Thoracic aorta (tissue), 2 donors: Measurements from ENCODE around the gene CFAP44. TPM values are rescaled to one million over a fixed set of nuclear protein-coding genes. Genes with fewer than 3 reads are reported as not detected.

Experiments
- ATAC-seq: fragments of 150-250 bp; one replicate; pipeline ENCODE4 v1.8.0; 2017; ENCODE audit warnings: low read depth; ENCODE audit not compliant: insufficient number of reproducible peaks, low FRiP score
- DNase-seq: peaks from one replicate; pipeline ENCODE4 v3.0.0-alpha.2; 2020; ENCODE audit warnings: low spot score
- H3K27ac ChIP-seq, 2 donors: fragments of 200-600 bp; sonication (generic); 1 replicate in 1 of 2; 2 replicates in 1 of 2; pipeline ENCODE4 v1.5.1; 2016; ENCODE audit warnings: mild to moderate bottlenecking in 2 of 2, moderate library complexity in 2 of 2
- H3K27me3 ChIP-seq: fragments of 200-600 bp; sonication (generic); replicated peaks from 2 replicates; pipeline ENCODE4 v1.6.0; 2016; ENCODE audit warnings: mild to moderate bottlenecking; ENCODE audit not compliant: insufficient read depth
- H3K36me3 ChIP-seq: fragments of 200-600 bp; sonication (generic); one replicate; pipeline ENCODE4 v1.5.1; 2016
- H3K4me1 ChIP-seq, 2 donors: fragments of 200-600 bp; sonication (generic); 1 replicate in 1 of 2; 2 replicates in 1 of 2; pipeline versions ENCODE4 v1.5.1 to v1.6.0; 2016; ENCODE audit warnings: low read depth in 2 of 2, mild to moderate bottlenecking in 1 of 2; ENCODE audit not compliant: control insufficient read depth in 1 of 2
- H3K4me3 ChIP-seq: fragments of 200-600 bp; sonication (generic); 2 replicates; pipeline ENCODE4 v1.5.1; 2016; ENCODE audit warnings: mild to moderate bottlenecking
- H3K9me3 ChIP-seq: fragments of 200-600 bp; sonication (generic); 2 replicates; pipeline ENCODE4 v1.5.1; 2016
- CTCF ChIP-seq: fragments of 200-600 bp; sonication (generic); IDR thresholded peaks from one replicate; pipeline ENCODE4 v1.5.1; 2019; ENCODE audit warnings: antibody characterized with exemption
- total RNA-seq, 2 donors: library from RNA; depleted of rRNA; stranded (reverse); fragments of >200 nt; gene quantifications; one replicate each; pipeline versions ENCODE4 v1.1.0 to v1.2.3, GENCODE V29; 2016

Gene CFAP44
- total RNA-seq, 2 donors from 2014 or later: 7.3 to 9.9 TPM

- no peaks in the 10 kb centered on the region for H3K4me1 ChIP-seq
- DNase-seq: no peak
- no peak overlapping the region for H3K4me3 ChIP-seq
- ATAC-seq: no peak
- H3K27me3 ChIP-seq: no peaks in the 10 kb centered on the region
- H3K36me3 ChIP-seq: no peaks in the 10 kb centered on the region
- no peak for TF ChIP-seq CTCF
- no peak overlapping the region for H3K27ac ChIP-seq
- H3K9me3 ChIP-seq: no peaks in the 10 kb centered on the region
These were observed 3.1 kb downstream of the CFAP44 start for GRCh38 chr3:113438224-113438623.

- no peak overlapping the region for H3K4me3 ChIP-seq
- no peaks in the 10 kb centered on the region for H3K9me3 ChIP-seq
- no peak for TF ChIP-seq CTCF
- DNase-seq (no peak), ATAC-seq (no peak)
- no peak overlapping the region for H3K27ac ChIP-seq
- no peaks in the 10 kb centered on the region for H3K4me1 ChIP-seq
- no peaks in the 10 kb centered on the region for H3K36me3 ChIP-seq
- H3K27me3 ChIP-seq: no peaks in the 10 kb centered on the region
These were observed 3.9 kb downstream of the CFAP44 start for GRCh38 chr3:113437411-113437810.

- H3K9me3 ChIP-seq: no peaks in the 10 kb centered on the region
- no peaks in the 10 kb centered on the region for H3K4me1 ChIP-seq
- H3K27ac ChIP-seq: no peak overlapping the region
- H3K27me3 ChIP-seq: no peaks in the 10 kb centered on the region
- no peak for TF ChIP-seq CTCF
- ATAC-seq (no peak), DNase-seq (no peak)
- no peak overlapping the region for H3K4me3 ChIP-seq
- H3K36me3 ChIP-seq: no peaks in the 10 kb centered on the region
These were observed 4.5 kb downstream of the CFAP44 start for GRCh38 chr3:113436809-113437208.

GRCh38 chr3:113431811-113432210, 9.5 kb downstream of the CFAP44 start:
- Histone ChIP-seq H3K36me3 (no peaks in the 10 kb centered on the region), H3K4me3 (no peak overlapping the region), H3K27ac (no peak overlapping the region), H3K4me1 (no peaks in the 10 kb centered on the region), H3K27me3 (no peaks in the 10 kb centered on the region), H3K9me3 (no peaks in the 10 kb centered on the region)
- ATAC-seq (no peak), DNase-seq (no peak)
- no peak for TF ChIP-seq CTCF

GRCh38 chr3:113428581-113428980, 12.7 kb downstream of the CFAP44 start:
- H3K36me3 ChIP-seq: peaks cover 8% of the 10 kb centered on the region
- no peaks in the 10 kb centered on the region for H3K9me3 ChIP-seq
- ATAC-seq: no peak
- no peaks in the 10 kb centered on the region for H3K27me3 ChIP-seq
- no peak overlapping the region for H3K27ac ChIP-seq
- TF ChIP-seq CTCF: no peak
- DNase-seq: no peak
- H3K4me1 ChIP-seq: no peaks in the 10 kb centered on the region
- no peak overlapping the region for H3K4me3 ChIP-seq
